Lower leg skin (tissue), 3 donors: ENCODE results near the gene SNRNP200.

Experiments
- CTCF ChIP-seq, 3 donors: fragments of 450-650 bp; IDR thresholded peaks; one replicate each; pipeline ENCODE4 v1.5.1; 2016; ENCODE audit warnings: antibody characterized with exemption in 3 of 3, mild to moderate bottlenecking in 3 of 3, moderate library complexity in 2 of 3
- POLR2A ChIP-seq, 2 donors: fragments of 450-650 bp; IDR thresholded peaks; one replicate each; pipeline ENCODE4 v1.6.1; 2016 to 2017; ENCODE audit warnings: antibody characterized with exemption in 2 of 2, mild to moderate bottlenecking in 1 of 2, moderate library complexity in 1 of 2

- TF ChIP-seq CTCF (IDR thresholded peaks at IDR 0.05), result no peak
- no peak for TF ChIP-seq POLR2A (IDR thresholded peaks at IDR 0.05)
These were observed 49.1 kb upstream of the SNRNP200 start for GRCh38 chr2:96354492-96354891.
